Measurements from ENCODE around the gene RHAG.
A peak's percentile ranks its signal among the peaks of the same experiment; 100 is the strongest.
"Not testable (repeated sequence)": the region's sequence is repeated elsewhere in the genome, so short reads cannot be mapped to it uniquely, and the experiment has no call there.

RHAG gene

DNA sequence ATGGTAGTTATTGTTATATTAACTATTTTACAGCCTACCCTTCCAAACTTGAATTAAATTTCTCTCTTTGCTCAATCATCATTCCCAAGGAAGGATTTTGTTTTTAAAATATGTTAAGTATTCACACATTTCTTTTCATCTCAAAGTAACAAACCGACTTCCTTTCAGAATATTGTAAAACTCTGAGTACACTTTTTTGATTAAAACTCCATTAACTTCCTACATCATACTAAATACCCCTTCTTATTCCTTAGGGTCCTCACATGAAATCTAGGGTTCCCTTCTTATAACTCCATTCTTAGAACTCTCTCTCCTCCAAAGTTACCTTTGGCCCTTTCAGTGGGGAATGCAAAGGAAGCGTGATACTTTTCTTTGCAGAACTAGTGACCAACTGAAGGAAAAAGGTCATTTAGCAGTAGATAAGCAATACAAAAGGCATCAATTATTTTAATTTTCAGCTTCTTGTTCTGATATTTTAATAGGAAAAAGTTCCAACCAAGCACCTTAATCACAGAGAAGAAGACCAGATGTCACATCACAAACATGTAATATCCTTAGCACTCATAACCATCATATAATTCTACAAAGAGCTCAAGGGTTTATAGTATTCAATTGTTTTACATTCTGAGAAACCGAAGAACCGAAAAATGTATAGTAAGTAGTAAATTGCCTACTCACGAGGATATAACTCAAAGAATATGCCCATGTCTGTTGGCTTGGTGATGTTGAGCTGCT lies 494 bp downstream of the RHAG start:
- DNase-seq (ENCODE audit: low read depth): no peak

DNA sequence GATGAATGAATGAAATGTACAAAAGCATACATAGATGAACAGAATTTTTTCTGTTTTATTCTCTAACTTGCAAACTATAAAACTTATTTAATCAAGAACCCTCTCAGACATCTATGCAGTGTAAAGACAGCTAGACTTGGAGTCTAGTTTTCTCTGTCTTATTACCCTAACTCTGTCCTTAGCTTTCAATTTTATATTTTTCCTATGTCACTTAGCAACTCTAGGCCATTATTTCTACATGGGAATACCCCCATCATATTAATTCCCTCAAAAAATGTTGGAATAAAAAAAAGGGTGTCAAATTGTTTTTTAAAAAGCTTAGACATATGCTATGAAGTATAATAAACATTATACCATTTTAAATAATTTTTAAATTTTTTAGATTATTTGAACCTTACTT lies 1.2 kb downstream of the RHAG start:
- DNase-seq (ENCODE audit: low read depth): no peak

DNA sequence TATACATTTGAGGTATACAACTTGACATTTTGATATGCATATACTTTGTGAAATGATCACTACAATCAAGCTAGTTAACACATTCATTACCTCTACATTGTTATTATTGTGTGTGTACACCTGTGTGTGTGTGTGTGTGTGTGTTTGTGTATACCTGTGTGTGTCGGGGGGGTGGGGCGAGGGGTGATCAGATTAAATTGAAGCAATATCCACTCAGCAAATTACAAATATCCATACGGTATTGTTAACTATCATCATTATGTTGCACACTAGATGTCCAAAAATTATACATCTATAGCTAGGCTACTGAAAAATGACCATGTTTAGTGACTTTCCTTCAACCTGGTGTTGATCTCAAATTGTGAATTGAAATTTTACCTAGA lies 1.8 kb downstream of the RHAG start:
- no peak for DNase-seq (ENCODE audit: low read depth)

DNA sequence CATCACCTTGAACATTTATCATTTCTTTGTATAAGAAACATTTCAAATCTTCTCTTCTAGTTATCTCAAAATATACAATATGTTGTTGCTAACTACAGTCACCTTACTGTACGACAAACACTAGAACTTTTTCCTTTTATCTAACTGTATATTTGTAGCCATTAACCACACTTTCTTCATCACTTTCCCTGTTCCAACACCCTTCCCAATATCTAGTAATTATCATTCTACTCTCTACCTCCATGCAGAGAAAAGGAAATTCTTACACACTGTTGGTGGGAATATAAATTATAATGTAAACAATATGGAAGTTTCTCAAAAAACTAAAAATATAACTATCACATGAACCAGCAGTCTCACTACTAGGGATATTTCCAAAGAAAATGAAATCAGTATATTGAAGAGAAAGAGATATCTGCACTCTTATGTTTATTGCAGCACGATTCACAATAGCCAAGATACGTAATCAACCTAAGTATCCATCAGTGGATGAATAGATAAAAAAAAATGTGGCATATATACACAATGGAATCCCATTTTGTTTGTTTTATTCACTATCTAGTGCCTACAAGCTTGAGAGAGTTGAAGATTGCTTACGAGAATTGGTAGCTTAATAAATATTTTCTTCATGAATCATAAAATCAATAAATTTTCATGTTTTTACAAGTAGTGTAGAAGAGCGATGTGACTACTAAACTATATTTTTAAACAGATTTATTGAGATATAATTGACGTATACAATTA lies 2.4 kb downstream of the RHAG start:
- DNase-seq (ENCODE audit: low read depth): no peak

DNA sequence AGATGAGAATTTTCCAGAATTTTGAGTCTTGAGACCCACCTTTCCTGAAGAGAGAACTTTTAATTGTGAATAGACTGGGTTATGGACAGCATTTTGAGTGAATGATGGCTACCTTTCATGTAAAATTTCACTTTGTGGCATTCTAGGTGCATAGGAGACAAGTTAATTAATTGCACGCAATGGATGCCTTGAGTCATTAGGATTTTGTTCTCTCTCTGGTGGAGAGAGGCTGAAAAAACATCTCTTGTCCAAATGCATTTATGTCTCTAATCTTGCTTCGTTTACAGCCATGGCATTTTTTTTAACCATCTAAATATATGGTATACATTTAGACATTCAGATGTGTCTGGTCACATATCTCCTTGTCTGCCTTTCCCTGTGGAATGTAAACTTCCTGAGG lies 3.1 kb downstream of the RHAG start:
- DNase-seq (ENCODE audit: low read depth): no peak

DNA sequence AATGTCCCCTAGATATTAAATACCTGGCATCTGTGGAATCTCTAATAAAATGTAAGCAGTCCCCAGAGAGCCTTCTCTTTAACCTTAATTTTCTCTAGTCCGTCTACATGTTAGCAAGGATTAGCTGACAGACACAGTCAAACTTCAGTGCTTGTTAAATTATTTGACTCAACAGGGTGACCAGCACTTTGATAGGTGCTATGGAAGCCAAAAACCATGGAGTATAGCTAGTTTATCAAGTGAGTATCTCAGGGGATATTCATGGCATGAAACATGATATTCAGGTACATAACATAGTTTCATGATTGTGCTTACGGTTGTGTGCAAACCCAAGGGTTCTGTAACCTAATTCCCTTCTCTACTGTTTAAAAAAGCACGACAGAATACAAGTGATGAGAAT lies 3.9 kb downstream of the RHAG start:
- no peak for DNase-seq (ENCODE audit: low read depth)

DNA sequence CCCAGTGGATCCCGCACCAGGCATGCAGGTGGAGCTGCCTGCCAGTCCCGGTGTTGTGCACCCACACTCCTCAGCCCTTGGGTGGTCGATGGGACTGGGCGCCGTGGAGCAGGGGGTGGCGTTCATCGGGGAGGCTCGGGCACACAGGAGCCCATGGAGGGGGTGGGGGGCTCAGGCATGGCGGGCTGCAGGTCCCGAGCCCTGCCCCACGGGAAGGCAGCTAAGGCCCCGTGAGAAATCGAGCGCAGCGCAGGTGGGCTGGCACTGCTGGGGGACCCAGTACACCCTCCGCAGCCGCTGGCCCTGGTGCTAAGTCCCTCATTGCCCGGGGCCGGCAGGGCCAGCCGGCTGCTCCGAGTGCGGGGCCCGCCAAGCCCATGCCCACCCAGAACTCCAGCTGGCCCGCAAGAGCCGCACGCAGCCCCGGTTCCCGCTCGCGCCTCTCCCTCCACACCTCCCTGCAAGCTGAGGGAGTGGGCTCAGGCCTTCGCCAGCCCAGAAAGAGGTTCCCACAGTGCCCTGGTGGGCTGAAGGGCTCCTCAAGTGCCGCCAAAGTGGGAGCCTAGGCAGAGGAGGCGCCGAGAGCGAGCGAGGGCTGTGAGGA lies 7.1 kb downstream of the RHAG start:
- not testable (repeated sequence) for DNase-seq (ENCODE audit: low read depth)

DNA sequence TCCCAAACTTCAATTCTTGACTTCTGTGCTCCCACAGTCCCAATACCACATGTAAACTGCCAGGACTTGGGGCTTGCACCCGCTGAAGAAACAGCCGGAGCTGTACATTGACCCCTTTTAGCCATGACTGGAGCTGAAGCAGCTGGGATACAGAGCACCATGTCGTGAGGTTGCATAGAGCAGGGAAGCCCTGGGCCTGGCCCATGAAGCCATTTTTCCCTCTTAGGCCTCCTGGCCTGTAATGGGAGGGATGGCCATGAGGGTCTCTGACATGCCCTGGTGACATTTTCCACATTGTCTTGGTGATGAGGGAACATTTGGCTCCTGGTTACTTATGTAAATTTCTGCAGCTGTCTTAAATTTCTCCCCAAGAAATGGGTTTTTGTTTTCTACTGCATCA lies 9.8 kb downstream of the RHAG start:
- no peak for DNase-seq (ENCODE audit: low read depth)

DNA sequence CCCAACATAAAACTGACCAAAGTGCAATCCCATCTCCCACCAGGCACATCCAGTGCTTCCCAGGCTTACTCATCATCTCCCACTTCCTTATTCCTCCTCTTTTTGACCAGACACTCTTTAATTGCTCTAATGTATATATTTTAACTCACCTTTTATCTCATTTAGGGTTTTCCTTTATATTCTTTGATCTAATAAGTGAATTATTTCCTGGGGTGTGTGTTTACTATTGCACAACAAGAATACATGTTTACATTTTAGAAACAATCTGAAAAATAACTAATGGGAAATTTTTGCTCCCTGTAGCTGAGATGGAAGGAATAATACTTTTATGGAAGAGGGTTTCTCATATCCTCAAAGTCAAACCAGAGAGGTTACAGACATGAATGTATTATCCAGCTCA lies 18.4 kb downstream of the RHAG start:
- DNase-seq (ENCODE audit: low read depth): no peak

DNA sequence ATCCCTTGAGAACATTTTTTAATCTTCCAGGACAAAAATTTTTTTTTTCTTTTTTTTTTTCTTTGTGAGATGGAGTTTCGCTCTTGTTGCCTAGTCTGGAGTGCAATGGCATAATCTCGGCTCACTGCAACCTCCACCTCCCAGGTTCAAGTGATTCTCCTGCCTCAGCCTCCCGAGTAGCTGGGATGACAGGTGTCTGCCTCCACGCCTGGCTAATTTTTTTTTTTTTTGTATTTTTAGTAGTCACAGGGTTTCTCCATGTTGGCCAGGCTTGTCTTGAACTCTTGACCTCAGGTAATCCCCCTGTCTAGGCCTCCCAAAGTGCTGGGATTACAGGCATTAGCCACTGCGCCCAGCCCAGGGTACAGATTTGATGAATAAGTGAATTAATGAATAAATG lies 22.5 kb downstream of the RHAG start:
- not testable (repeated sequence) for DNase-seq (ENCODE audit: low read depth)

DNA sequence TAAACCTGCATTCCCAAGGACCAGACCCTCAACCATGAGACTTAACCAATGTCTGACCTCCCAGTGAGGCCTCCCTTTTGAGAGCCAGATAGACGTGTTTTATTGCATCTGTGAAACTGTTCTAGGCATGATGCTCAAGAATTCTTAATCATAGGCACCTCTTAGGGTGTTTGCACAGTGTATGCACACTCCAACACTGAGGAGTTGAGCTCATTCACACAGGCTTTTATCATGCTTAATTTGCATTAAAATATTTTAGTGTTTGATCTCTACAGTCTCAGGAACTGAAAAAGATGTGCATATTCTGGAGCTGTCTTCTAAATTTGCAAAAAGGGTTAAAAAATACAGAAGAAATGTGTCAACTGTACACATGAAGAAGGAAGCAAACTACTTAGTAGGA lies 27.4 kb downstream of the RHAG start:
- DNase-seq (ENCODE audit: low read depth): no peak

DNA sequence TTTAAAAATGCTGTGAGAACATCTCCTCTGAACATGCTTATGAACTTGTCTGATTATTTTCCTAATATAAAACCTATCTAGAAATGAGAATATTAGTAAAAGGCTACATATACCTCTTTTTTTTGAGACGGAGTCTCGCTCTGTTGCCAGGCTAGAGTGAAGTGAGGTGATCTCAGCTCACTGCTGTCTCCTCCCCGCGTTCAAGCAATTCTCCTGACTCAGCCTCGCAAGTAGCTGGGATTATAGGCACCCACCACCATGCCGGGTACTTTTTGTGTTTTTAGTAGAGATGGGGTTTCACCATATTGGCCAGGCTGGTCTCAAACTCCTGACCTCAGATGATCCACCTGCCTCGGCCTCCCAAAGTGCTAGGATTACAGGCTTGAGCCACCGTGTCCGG lies 28.4 kb downstream of the RHAG start:
- not testable (repeated sequence) for DNase-seq (ENCODE audit: low read depth)

DNA sequence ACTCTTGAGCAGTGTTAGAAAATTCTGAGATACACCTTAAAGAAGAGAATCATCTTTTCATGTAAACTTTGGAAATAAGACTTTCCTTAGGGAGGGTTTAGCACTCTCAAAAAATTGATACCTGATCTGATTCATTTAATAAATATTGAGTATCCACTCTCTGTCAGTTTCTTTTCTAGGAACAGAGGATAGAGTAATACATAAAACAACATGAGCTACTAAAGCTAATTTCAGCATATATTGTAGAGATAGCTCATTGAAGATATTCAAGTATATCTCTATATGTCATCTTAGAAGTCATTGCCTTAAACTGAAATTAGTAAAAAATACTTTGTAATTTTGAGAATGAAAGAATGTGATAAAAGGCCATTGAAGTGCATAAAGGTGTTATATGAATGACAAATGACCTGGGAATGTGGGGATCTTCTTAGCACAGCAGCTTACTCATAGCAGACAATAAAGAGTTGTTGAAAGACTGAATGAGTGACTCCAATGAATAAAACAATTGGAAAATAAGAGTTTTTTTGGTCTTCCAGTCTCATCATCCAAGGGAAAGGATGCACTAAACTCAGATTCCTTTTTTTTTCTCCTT lies 29.2 kb downstream of the RHAG start:
- no peak for DNase-seq (ENCODE audit: low read depth)

DNA sequence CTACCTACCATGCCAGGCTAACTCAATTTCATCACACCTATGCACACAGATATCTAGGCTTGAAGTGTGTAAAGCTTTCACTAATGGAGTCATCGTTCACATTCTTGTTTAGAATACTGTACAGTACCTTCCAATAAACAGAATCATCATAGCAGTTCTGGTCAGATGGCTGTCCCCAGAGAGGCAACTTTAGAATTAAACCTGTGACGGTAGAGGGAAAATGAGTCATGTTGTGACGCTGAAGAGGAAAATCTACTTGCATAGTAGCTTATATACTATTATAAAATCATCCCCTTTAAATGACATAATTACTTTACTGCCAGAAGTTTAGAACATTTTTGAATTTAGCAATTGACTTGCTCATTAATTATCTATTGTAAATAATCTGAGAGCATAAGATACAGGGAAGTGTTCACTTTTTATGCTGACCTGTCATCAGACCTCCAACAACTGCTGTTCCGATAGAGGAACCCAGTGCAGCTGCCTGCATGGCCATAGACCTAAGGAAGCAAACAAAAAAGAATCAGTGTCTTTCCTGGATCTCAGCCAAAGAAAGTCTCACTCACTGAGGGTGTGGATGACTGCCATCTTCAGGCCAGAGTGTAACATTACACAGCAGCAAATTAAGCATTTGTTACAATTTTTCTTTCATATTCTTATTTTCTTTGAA lies 29.8 kb downstream of the RHAG start:
- peak; percentile 2 for DNase-seq (ENCODE audit: low read depth)

DNA sequence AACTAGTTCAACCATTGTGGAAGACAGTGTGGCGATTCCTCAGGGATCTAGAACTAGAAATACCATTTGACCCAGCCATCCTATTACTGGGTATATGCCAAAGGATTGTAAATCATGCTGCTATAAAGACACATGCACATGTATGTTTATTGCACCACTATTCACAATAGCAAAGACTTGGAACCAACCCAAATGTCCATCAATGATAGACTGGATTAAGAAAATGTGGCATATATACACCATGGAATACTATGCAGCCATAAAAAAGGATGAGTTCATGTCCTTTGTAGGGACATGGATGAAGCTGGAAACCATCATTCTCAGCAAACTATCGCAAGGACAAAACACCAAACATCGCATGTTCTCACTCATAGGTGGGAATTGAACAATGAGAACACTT lies 32.6 kb downstream of the RHAG start:
- not testable (repeated sequence) for DNase-seq (ENCODE audit: low read depth)

DNA sequence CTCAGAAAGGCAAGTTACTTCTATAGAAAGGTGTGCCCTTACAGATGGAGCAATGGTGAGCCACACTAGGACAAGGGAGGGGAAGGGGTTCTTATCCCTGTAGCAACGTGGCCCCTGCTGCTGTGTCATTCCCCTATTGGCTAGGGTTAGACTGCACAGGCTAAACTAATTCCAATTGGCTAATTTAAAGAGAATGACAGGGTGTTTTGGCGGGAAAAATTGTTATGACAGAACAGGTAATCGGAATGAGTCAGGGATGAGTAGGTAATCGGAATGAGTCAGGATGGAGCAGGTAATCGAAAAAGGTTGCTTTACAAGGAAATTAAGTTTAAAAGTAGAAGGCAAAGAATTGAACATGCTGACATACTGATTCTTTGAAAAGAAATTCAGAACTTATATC lies 49.4 kb downstream of the RHAG start:
- not testable (repeated sequence) for DNase-seq (ENCODE audit: low read depth)

DNA sequence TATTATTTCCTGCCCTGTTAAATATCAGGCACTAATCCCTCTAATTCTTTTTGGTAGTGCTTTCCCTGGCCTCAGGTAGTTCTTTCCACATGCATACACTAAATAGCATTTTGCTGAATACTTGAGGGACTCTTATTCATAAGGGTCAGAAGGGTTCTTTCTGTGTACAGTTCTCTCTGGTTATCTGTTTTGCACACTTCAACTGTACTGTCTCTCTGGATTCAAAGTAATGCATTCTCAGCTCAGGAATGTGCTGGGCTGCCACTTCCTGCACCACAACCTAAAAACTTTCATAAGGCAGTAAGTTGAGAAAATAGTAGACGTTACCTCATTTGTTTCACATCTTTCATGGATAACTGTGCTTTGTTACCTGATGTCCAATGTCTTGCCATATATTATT lies 54.1 kb downstream of the RHAG start:
- DNase-seq (ENCODE audit: low read depth): no peak

DNA sequence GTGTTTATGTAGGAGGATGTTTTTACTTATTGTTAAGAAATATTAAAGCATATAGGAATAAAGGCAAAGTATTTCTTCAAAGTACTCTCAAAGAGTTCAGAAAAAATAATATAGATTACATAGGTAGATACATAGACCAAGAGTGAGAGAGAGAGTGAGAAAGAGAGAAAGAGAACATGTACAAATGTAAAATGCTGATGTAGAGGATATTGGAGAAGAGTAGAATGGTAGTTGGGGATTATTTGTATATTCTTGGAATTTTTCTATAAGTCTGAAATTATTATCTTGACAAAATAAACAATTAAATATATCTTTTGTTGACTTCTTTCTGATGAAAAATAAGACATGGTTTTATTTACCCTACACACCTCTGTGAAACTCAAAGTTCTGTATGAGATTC lies 57.0 kb downstream of the RHAG start:
- no peak for DNase-seq (ENCODE audit: low read depth)

DNA sequence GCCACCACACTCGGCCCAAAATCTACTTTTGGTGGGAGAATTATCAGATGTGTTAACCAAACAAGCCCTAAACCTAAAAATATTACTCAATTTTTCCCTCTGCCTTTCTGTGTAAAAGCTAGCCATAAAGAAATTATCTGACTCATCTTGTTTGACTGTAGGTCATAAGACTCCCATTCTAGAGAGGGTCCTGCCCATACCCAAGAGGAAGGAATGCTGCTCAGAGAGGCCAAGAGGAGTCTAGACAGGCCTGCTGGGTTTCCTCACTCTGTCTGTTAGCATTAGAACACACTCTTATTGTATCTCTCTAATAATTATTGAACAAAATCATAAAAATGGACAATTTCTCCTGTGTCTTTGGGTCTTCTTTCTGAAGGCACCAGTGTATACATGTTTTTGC lies 60.0 kb downstream of the RHAG start:
- DNase-seq (ENCODE audit: low read depth): no peak

DNA sequence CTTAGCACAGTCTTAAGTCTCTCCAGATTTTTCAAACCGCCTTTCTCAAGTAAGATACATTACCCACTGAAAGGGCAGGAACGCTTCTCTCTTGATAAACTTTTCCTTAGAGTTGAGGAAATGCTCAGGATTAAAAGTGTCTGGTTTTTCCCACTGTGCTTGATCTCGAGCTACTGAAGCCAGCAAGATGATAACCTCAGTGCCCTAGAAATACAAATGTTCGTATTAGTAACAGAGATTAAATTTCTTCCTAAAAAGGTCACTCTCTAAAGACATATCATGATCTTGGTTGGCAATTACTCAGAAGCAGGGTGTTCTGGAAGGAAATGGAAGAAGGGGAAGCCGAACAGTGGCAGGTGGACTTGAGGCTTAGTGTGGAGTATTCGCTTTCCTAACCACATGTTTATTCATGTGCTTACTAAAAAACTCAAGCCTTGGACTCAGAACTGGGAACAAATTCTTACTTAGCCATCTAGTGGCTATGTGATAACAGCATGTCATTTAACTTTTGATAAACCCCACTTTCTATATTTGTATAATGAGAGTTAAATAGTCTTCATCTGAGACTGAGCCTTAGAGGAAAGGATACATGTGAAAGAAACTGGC lies 66.1 kb downstream of the RHAG start:
- no peak for DNase-seq (ENCODE audit: low read depth)

DNA sequence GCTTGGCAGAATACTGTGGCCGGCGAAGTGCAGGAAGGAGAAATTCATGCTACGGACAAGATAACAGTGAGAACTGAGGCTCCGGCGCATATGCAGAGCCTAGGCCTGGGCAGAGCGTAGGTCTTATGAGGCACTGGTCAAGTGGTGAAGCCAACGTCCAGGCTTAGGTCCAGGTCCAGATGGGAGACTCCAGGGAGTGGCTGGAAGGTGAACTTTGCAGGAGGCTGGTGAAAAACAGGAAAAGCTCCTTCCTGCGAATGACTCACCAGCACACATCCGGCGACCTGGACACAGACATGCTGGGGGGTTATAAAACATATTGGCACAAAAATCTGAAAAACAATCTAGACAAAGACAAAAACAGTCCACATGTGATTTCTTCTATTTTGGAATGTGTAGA lies 70.8 kb downstream of the RHAG start:
- DNase-seq (ENCODE audit: low read depth): no peak

DNA sequence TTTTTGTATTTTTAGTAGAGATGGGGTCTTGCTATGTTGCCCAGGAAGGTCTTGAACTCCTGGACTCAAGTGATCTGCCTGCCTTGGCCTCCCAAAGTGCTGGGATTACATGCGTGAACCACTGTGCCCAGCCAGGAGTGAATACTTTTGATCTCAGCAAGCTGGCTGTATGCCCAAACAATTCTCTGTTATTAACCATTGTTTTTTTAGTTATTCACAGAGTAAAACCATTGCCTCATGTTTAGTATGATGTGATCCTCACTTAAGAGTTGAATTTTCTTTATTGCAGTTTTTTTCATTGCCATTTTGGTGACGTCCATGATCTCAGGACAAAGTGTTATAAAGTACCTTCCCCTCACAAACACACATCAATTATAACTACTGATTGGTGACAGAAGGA lies 71.4 kb downstream of the RHAG start:
- DNase-seq (ENCODE audit: low read depth): no peak

All from activated T-cell treated with anti-CD3 and anti-CD28 coated beads for 24 hours (primary cell).